HG02759 (cell line): ENCODE data around the gene KDM2B.
"Not testable (repeated sequence)": the region's sequence is repeated elsewhere in the genome, so short reads cannot be mapped to it uniquely, and the experiment has no call there.

Experiments
- ATAC-seq: cut with Tn5 transposase; IDR thresholded peaks from one replicate; pipeline ENCODE4 v1.9.1; 2021; ENCODE audit warnings: mild to moderate bottlenecking, moderate library complexity; ENCODE audit not compliant: unreplicated experiment

The KDM2B gene

DNA sequence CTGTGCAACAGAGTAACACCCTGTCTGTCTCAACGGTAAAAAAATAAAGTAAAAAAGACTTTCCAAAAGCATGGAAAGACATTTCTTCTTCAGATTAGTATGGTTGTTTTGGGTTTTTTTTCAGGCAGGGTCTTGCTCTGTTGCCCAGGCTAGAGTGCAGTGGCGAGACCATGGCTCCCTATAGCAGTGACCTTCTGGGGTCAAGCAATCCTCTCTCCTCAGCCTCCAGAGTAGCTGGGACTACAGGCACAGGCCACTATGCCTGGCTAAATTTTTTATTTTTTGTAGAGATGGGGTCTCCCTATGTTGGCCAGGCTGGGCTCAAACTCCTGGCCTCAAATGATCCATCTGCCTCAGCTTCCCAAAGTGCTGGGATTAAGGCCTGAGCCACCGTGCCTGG is 72.8 kb downstream of the KDM2B start:
- ATAC-seq = no peak

- ATAC-seq = no peak
Measured at GRCh38 chr12:121507245-121507644, 73.6 kb downstream of the KDM2B start.

DNA sequence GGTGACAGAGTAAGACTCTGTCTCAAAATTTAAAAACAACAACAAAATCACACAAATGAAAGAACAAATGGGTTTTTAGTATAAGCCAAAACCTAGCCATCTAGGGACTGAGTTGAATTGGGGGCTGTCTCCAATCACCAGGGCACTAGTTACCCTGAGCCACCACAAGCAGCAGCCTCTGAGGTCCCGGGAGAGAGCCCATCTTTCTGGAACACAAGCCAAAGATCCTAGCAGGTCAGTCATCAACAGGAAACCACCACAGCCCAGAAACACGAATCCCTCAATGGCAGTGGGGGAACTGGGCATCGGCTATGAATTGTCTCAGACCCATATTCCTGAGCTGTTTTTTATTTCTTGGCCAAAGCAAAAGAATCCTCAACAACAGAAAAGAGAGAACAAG is 75.3 kb downstream of the KDM2B start:
- no peak for ATAC-seq

DNA sequence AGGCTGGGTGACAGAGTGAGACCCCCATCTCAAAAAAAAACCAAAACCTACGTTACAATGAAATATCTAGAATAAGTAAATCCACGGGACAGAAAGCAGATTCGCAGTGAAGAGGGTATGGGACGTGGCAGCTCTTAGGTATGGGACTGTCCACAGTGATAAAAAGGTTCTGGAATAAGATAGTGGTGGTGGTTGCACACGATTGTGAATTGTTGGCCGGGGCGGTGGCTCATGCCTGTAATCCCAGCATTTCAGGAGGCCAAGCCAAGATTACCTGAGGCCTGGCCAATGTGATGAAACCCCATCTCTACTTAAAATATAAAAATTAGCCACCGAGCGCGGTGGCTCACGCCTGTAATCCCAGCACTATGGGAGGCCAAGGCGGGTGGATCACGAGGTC is 76.3 kb downstream of the KDM2B start:
- no peak for ATAC-seq

DNA sequence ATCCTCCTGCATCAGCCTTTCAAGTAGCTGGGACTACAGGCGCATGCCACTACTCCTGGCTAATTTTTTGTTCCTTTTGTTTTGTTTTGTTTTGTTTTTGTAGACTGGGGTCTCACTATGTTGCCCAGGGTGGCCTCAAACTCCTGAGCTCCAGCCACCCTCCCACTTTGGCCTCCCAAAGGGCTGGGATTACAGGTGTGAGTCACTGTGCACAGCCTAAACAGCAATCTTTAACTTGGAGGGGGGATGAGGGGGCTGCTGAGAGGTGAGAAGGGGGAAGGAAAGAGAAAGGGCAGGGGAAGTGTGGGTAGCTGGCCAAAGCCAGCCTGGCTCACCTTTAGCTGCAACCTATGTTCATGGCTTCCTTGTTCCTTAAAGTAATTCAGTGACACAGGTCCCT is 77.4 kb downstream of the KDM2B start:
- no peak for ATAC-seq

GRCh38 chr12:121501946-121502345 is 78.9 kb downstream of the KDM2B start:
- no peak for ATAC-seq

DNA sequence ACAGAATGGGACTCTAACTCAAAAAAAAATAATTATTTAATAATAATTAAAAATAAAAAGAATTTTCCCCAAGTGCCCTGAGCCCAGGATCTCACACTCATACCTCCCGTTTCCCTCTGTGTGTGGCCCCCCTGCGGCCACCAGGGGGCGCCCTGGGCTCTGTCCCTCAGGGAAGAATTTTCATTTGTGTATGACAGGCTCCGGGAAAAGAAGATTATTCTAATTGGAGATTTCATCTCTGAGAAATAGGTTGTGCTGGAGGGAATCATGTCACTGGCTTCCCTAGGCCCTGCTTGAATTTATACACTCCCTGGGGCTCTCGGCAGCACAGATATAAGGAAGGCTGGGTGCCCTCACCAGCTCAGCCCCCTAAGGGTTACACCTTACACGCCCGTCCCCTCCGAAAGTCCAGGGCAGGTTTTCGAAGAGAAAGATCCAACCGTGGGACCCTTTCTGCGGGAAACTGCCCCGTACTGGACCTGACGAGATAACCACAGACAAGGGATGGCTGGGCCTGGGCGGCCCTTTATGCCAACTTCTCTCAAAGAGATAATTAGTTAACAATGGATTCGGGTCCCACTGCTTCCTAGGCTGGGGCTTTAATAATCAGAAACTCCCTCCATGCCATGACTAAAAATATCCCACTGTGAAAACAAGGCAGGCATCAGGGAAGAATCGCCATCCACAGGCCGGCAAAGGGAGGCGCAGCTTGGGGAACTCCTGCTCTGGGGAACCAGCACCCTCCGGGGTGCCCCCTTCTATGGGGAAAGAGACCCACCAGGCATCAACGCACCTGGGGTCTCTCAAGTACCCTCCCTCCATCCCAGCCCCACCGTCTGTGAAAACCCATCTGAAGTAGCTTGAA is 80.7 kb downstream of the KDM2B start:
- peak; percentile 49 for ATAC-seq

DNA sequence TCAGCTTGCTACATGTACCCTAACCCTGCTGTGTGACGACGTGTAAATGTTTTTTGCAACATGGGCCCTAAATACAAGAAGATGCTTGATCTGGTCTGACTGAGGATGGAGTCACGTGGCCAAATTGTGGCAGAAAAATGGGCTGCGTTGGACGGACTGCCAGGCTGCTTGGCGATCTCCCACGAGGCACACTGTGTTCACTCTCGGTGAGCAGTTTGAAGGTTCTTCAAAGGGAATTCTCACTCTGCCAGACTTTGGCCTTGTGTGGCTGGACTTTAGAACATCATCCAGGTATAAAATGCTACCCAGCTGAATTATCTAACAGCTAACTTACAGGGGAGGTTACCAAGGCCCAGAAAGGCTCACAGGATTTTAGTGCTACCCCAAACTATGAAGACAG is 85.1 kb downstream of the KDM2B start:
- no peak for ATAC-seq

DNA sequence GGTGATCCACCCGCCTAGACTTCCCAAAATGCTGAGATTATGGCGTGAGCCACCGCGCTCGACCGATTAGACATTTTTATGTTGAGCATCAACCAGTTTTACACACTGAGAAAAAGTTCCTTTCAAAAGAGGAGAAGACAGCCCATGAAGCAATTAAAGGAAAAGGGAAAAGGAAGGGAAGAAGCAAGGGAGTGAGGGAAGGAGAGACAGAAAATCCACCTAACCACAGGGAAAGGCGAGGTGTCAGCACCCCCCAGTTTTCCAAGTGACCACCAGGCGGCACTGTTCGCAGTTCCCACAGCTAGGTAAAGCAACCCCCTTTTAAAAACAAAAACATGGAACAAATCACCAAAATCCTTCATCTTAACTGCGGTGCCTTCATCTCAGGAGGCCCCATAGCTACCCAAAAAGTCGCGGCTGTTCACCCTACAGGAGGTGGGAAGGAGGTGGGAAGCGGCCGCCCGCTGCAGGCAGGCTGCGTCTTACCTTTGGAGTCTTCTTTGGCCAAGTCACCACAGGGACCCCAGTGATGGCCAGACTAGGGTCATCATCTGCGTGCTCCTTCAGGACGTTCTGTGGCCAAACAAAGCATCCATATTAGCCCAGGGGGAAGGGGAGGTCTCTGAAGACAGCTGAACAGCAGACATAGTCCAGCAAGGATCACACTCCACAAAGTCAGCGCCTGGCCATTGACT is 86.6 kb downstream of the KDM2B start:
- ATAC-seq = no peak

- ATAC-seq = no peak
Measured at GRCh38 chr12:121490401-121491281, 90.2 kb downstream of the KDM2B start.

- ATAC-seq = no peak
Measured at GRCh38 chr12:121489874-121490273, 90.9 kb downstream of the KDM2B start.

DNA sequence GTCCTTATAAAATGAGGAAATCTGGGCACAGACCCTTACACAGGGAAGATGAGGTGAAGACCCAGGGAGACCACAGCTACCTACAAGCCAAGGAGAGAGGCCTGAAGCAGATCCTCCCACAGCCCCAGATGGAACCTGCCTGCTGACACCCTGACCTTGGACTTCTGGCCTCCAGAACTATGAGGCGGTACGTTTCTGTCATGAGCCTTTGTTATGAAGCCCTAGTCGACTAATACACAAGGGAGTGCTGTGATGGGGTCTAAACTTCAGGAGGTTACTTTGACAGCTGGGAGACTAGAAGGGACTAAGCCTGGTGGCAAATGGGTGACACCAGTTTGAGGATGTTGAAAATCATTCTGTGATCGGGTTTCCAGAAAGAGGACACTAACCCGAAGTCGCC is 95.9 kb downstream of the KDM2B start:
- ATAC-seq = no peak

- not testable (repeated sequence) for ATAC-seq
Measured at GRCh38 chr12:121484564-121484963, 96.3 kb downstream of the KDM2B start.

DNA sequence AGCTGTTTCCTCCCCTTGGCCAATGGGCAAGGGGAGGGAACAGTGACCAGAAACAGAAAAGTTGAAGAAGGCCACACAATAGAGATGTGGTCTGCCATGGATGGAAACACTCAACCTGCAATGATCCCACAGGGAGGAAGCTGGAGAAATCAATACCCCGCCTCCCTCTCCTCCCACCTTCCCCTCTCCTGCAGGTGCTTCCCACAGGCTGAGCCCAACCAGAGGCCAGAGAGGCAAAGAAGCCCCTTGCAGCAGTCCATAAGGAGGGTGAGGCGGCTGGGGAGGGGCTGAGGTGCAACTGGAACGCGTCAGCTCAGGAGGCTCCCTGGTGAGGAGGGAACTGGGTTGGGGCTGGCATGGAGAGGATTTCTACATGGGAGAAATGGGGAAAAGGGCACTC is 96.9 kb downstream of the KDM2B start:
- ATAC-seq = no peak

GRCh38 chr12:121476477-121476876 is 104.3 kb downstream of the KDM2B start:
- ATAC-seq = no peak

DNA sequence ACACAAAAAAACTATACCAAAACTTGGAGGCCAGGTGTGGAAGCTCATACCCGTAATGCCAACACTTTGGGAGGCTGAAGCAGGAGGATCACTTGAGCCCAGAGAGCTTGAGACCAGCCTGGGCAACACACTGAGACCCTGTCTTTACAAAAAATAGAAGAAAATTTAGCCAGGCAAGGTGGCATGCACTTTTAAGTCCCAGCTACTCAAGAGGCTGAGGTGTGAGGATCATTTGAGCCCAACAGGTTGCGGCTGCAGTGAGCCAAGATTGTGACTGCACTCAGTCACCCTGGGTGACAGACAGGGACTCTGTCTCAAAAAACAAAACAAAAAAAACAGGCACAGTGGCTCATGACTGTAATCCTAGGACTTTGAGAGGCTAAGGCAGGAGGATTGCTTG is 105.5 kb downstream of the KDM2B start:
- no peak for ATAC-seq

DNA sequence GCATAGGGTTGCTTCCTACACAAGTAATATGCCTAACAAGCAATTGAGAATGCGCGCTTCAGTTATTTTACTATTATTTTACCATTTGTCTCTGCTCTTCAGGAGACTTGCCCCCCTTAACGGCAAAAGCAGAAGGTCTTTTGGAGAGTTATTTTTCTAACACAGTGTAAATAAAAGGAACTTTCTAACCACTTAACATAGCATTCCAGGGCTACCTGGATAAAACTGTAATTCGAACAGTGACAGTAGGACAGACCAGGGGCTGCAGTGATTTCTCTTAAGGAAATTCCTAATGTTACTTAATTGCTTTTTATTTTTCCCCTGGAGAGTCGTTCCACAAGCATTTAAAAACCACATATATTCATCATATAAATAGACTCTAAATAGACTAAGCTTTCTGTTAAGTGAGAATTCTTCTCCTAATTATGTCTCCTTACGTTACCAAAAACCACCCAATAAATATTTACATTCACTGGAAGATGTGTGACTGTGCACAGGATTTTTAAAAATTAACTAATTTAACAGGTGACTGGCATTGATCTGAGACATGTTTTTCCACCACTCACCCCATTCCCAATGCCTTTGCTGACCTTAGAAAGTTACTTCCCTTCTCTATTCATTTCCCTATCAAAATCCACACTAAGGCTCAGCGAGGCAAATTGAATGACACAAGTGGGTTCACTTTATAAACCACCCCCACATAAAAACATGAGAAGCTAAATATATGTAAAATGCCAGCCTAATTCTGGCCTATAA is 108.5 kb downstream of the KDM2B start:
- no peak for ATAC-seq

DNA sequence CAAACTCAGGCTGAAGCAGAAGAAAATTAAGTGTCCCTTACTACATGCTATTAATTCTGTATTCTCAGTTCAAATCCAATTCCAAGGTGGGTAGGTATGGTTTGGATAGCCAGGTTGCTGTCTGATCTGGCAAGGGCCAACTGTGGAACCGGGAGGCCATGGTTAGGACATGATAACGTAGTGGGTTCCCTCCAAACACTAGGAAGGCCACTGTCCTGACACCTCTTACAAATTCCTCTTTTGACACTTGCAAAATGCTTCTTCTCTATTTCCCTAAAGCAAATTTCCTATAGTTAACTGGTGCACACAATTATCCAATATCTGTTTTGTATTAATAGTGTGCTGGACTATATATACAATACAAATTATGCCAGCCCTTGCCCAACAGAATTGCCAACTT is 110.1 kb downstream of the KDM2B start:
- ATAC-seq = no peak

DNA sequence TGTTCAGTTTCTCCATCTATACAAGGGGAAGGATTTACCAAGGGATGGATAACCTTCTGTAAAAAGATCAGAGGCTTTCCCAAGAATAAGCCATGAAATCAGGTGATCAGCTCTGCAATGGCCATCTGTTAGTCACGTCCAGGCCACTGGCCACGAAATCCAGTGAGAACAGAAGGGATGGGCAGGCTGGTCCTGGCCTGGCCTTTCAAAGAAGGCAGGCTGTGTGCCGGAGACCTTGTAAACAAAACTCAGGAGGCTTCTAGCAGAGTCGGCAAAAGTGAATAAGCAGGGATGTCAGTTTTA is 112.4 kb downstream of the KDM2B start:
- no peak for ATAC-seq

DNA sequence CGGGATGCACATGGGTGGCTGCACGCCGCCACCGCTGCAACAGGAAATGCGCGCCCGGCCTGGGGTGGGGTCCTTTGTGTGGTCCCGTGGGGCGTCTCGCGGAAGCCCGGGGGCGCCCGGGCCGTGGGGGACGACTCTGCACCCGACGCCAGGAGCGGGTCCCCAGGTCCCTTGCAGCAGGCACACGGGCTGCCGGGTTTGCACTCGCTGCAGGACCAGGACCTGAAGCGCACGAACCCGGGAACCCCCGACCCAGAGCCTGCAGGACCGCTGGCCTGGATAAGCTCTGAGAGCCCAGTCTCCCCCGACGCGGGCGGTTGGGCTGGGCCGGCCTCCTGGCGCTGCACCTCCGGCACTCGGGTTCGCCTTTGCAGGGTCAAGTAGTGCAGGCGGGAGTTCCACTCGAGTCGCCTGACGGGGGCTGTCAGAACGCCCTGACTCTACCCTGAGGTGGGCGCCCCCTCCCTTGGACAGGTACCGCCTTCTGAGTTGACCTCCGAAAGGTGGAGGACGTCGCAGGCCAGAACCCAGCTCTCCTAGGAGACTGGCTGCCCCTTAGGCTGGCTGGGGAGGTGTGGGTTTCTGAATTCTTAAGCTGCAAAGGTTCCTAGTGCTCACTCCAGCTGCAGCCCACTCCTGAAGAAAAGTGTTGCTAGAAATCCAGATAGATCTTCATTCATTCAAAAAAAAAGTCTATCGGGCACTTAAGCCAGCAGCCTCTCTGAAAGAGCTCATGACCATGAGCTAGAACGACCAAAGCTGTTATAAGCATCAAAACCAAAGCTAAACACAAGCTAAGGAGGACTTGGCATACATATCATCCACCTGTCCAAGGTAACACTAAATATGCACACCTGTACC is 113.0 kb downstream of the KDM2B start:
- ATAC-seq = no peak
